Liver (tissue), 9 donors: ENCODE results near the gene SOX6. TPM values are rescaled to one million over a fixed set of nuclear protein-coding genes. Genes with fewer than 3 reads are reported as not detected.

ENCODE experiments used
- DNase-seq: peaks from one replicate; pipeline ENCODE4 v3.0.0-alpha.2; 2017; ENCODE audit warnings: low spot score
- H3K27ac ChIP-seq, 2 donors: one replicate each; pipeline ENCODE4 v1.7.0; 2013; ENCODE audit warnings: inconsistent platforms in 2 of 2, low read length in 2 of 2, control low read depth in 1 of 2, low read depth in 1 of 2, mild to moderate bottlenecking in 1 of 2
- H3K27me3 ChIP-seq, 4 donors: one replicate each; pipeline versions ENCODE4 v1.6.1 to v1.7.0; 2013; ENCODE audit warnings: low read length in 3 of 4, inconsistent platforms in 1 of 4, mild to moderate bottlenecking in 1 of 4, moderate library complexity in 1 of 4; ENCODE audit not compliant: control insufficient read depth in 4 of 4, insufficient read depth in 4 of 4
- H3K36me3 ChIP-seq, 4 donors: one replicate each; pipeline versions ENCODE4 v1.6.1 to v1.7.0; 2013; ENCODE audit warnings: low read length in 3 of 4, mild to moderate bottlenecking in 3 of 4, low read depth in 1 of 4, moderate library complexity in 1 of 4; ENCODE audit not compliant: control insufficient read depth in 4 of 4, insufficient read depth in 3 of 4
- H3K4me1 ChIP-seq, 4 donors: one replicate each; pipeline versions ENCODE4 v1.6.1 to v1.7.0; 2013; ENCODE audit warnings: low read length in 3 of 4, mild to moderate bottlenecking in 3 of 4, moderate library complexity in 1 of 4; ENCODE audit not compliant: control insufficient read depth in 4 of 4, insufficient read depth in 4 of 4
- H3K4me3 ChIP-seq, 3 donors: one replicate each; pipeline versions ENCODE4 v1.6.1 to v1.7.0; 2013; ENCODE audit warnings: low read length in 3 of 3, control low read depth in 1 of 3, low read depth in 1 of 3, mild to moderate bottlenecking in 1 of 3
- H3K9ac ChIP-seq, 2 donors: one replicate each; pipeline ENCODE4 v1.7.0; 2013; ENCODE audit warnings: low read length in 2 of 2, mild to moderate bottlenecking in 2 of 2, moderate library complexity in 2 of 2, control low read depth in 1 of 2, low read depth in 1 of 2
- H3K9me3 ChIP-seq, 4 donors: one replicate each; pipeline versions ENCODE4 v1.6.1 to v1.7.0; 2013; ENCODE audit warnings: low read length in 3 of 4; ENCODE audit not compliant: control insufficient read depth in 4 of 4
- ATF3 ChIP-seq: IDR thresholded peaks from 2 replicates; pipeline ENCODE4 v1.6.1; 2016; ENCODE audit warnings: antibody characterized with exemption
- CTCF ChIP-seq: fragments of 150-350 bp; IDR thresholded peaks from 2 replicates; pipeline ENCODE4 v1.5.1; 2017; ENCODE audit warnings: improper control_type of control experiment, low read depth, low read length; ENCODE audit not compliant: missing input control
- EGR1 ChIP-seq, 2 donors: IDR thresholded peaks; 2 replicates each; pipeline ENCODE4 v1.6.1; 2016 to 2018; ENCODE audit warnings: antibody characterized with exemption in 2 of 2, low read depth in 2 of 2
- FOXA1 ChIP-seq: IDR thresholded peaks from 2 replicates; pipeline ENCODE4 v1.6.1; 2016; ENCODE audit warnings: antibody characterized with exemption
- FOXA2 ChIP-seq: IDR thresholded peaks from 2 replicates; pipeline ENCODE4 v1.6.1; 2016; ENCODE audit warnings: antibody characterized with exemption
- GABPA ChIP-seq, 2 donors: IDR thresholded peaks in 1 of 2; conservative IDR thresholded peaks in 1 of 2; 2 replicates each; pipeline ENCODE4 v1.6.1; 2016; ENCODE audit warnings: antibody characterized with exemption in 2 of 2, mild to moderate bottlenecking in 1 of 2, moderate library complexity in 1 of 2
- HNF4A ChIP-seq, 2 donors: conservative IDR thresholded peaks; 2 replicates each; pipeline ENCODE4 v1.6.1; 2016; ENCODE audit warnings: antibody characterized with exemption in 2 of 2, mild to moderate bottlenecking in 2 of 2
- HNF4G ChIP-seq: IDR thresholded peaks from 2 replicates; pipeline ENCODE4 v1.6.1; 2016; ENCODE audit warnings: antibody characterized with exemption
- JUND ChIP-seq, 2 donors: IDR thresholded peaks; 2 replicates each; pipeline ENCODE4 v1.6.1; 2016; ENCODE audit warnings: antibody characterized with exemption in 2 of 2
- MAX ChIP-seq: IDR thresholded peaks from 2 replicates; pipeline ENCODE4 v1.6.1; 2016; ENCODE audit warnings: antibody characterized with exemption
- NR2F2 ChIP-seq: IDR thresholded peaks from 2 replicates; pipeline ENCODE4 v1.6.1; 2016; ENCODE audit warnings: antibody characterized with exemption
- RAD21 ChIP-seq, 2 donors: IDR thresholded peaks; 2 replicates each; pipeline ENCODE4 v1.6.1; 2016; ENCODE audit warnings: antibody characterized with exemption in 2 of 2, mild to moderate bottlenecking in 2 of 2
- REST ChIP-seq: IDR thresholded peaks from 2 replicates; pipeline ENCODE4 v1.6.1; 2016; ENCODE audit warnings: antibody characterized with exemption, mild to moderate bottlenecking
- RXRA ChIP-seq, 2 donors: IDR thresholded peaks; 2 replicates each; pipeline ENCODE4 v1.6.1; 2017 to 2018; ENCODE audit warnings: antibody characterized with exemption in 2 of 2, mild to moderate bottlenecking in 1 of 2
- SP1 ChIP-seq: IDR thresholded peaks from 2 replicates; pipeline ENCODE4 v1.6.1; 2018; ENCODE audit warnings: antibody characterized with exemption, mild to moderate bottlenecking
- TAF1 ChIP-seq: conservative IDR thresholded peaks from 2 replicates; pipeline ENCODE4 v1.6.1; 2016; ENCODE audit warnings: antibody characterized with exemption, mild to moderate bottlenecking
- YY1 ChIP-seq: IDR thresholded peaks from 2 replicates; pipeline ENCODE4 v1.6.1; 2016; ENCODE audit warnings: antibody characterized with exemption, mild to moderate bottlenecking
- ZBTB33 ChIP-seq: IDR thresholded peaks from 2 replicates; pipeline ENCODE4 v1.6.1; 2016; ENCODE audit warnings: antibody characterized with exemption
- WGBS: extraction: QIAGEN DNeasy Blood & Tissue Kit; methylation state at CpG from one replicate; pipeline ENCODE4 v1.1.7; 2013; 5-methylcytosine and 5-hydroxymethylcytosine counted together
- polyA plus RNA-seq, 2 donors: library from polyadenylated mRNA; stranded (reverse) in 1 of 2; unstranded in 1 of 2; fragments of 200-250 nt in 1 of 2; fragments of >200 nt in 1 of 2; fragmentation: Nextera tagmentation in 1 of 2; extraction: Ambion mirVana in 1 of 2; gene quantifications; one replicate each; pipeline versions ENCODE4 v1.2.1 to v1.2.3, GENCODE V29; 2013 to 2015
- total RNA-seq, 2 donors: library from RNA; depleted of rRNA; stranded (reverse); fragments of >200 nt; gene quantifications; one replicate each; pipeline ENCODE4 v1.2.3, GENCODE V29; 2014
- donor health status: healthy.
- donor health status: healthy.
- donor health status: healthy.
- donor health status: healthy.
- donor health status: healthy.

Gene SOX6
- total and polyA plus RNA-seq, 4 donors: 2.4 to 111 (median 14.8) TPM

- TF ChIP-seq ZBTB33 (no peak), GABPA (IDR thresholded peaks at IDR 0.05 in 1 of 2, conservative IDR thresholded peaks at IDR 0.05 in 1 of 2) (no peak), FOXA2 (no peak), RAD21 (IDR thresholded peaks at IDR 0.05) (no peak), ATF3 (no peak), FOXA1 (no peak), YY1 (no peak)
Observed at GRCh38 chr11:16382638-16383380, 26.5 kb upstream of the SOX6 start (continued).

- H3K9ac ChIP-seq: no peak overlapping the region
- H3K36me3 ChIP-seq: no peaks in the 10 kb centered on the region
- H3K9me3 ChIP-seq: no peaks in the 10 kb centered on the region
- TF ChIP-seq CTCF: no peak
- no peak for TF ChIP-seq SP1
- no peak for TF ChIP-seq HNF4A (conservative IDR thresholded peaks at IDR 0.05)
- no peak for TF ChIP-seq HNF4G
- TF ChIP-seq GABPA (IDR thresholded peaks at IDR 0.05 in 1 of 2, conservative IDR thresholded peaks at IDR 0.05 in 1 of 2): no peak
- no peak for TF ChIP-seq RAD21 (IDR thresholded peaks at IDR 0.05)
- no peak for TF ChIP-seq TAF1
- TF ChIP-seq MAX: no peak
- no peak for TF ChIP-seq ATF3
- no peak for TF ChIP-seq YY1
- TF ChIP-seq REST: no peak
- TF ChIP-seq NR2F2: no peak
- no peak for TF ChIP-seq FOXA1
- no peak for TF ChIP-seq JUND (IDR thresholded peaks at IDR 0.05)
- TF ChIP-seq EGR1 (IDR thresholded peaks at IDR 0.05; ENCODE audit: low read depth in 2 of 2): no peak
- no peak for TF ChIP-seq RXRA (IDR thresholded peaks at IDR 0.05)
- TF ChIP-seq FOXA2: no peak
- WGBS: 87% methylated on average over 5 of the region's 5 CpGs
- H3K27ac ChIP-seq: no peak overlapping the region
- H3K4me3 ChIP-seq: no peak overlapping the region
- DNase-seq: no peak
- no peaks in the 10 kb centered on the region for H3K4me1 ChIP-seq
- H3K27me3 ChIP-seq: no peaks in the 10 kb centered on the region
Observed at GRCh38 chr11:16382186-16382585, 25.8 kb upstream of the SOX6 start.
